Nasal cavity respiratory epithelium epithelial cell of viscerocranial mucosa (primary cell): ENCODE results near the gene DST. TPM values are rescaled to one million over a fixed set of nuclear protein-coding genes. Genes with fewer than 3 reads are reported as not detected.

Source experiments
- total RNA-seq: library from RNA; depleted of rRNA; stranded (reverse); fragments of >200 nt; gene quantifications from 2 replicates; pipeline ENCODE4 v1.2.3, GENCODE V29; 2014

The DST gene
- 1,243 and 1,265 TPM in 2 replicates for total RNA-seq

DNA sequence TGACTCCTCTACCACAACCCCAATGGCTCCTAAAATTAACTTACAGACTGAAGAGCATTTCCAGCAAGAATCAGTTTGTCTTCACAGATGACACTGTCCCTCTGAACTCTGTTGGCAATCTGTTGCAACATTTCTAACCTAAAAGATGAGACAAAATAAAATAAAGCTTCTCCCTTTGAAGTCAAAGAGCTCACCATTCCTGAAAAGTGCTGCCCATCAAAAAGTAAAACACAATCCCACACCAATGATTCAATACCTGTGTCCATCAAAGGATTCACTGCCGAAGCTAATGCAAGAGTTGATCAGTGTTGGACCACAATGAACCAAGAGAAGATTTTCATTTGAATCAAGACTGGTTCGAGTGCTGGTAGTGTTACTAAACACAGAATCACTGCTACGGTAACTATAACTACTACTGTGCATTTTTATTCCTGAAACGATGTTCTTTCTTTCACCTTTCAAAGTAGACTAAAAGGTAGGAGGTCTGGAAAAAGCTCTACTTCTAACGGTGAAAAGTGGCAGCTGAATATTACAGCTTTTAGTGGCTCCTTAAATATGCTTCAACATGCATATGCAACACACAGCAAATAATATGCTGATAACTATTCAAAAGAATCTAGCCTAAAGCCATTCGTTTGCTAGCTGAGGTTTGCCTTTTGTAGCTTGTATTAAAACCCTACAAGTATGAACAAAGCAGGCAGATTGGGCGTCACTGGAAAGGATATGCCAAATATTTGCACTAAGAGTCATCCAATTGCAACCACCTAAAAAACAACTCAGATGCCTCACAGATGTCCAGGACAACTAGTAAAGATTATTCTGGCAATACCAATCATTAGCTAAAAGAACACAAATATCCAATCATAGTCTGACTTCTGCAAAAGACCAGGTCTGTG, at the start of gene DST:
DST (minus strand) TSS at position 524 of the 896 bp plus-strand sequence.

